Calu3 (cell line): ENCODE results near the gene TTC27. TPM values are rescaled to one million over a fixed set of nuclear protein-coding genes. Genes with fewer than 3 reads are reported as not detected.

ENCODE experiments used
- BruUV-seq: library from RNA; stranded (reverse); fragments of 400-500 nt; replicated peaks from 2 replicates; lab custom pipeline; 2021; lab: Mats Ljungman, UMichigan
- CTCF ChIA-PET: fragments of 300-600 bp; sonication (Branson Sonifier 250); formaldehyde crosslinking; loops from one replicate; lab custom pipeline; 2022; ENCODE audit warnings: antibody characterized with exemption; lab: Charles Lee
- DNase-seq: peaks from one replicate; pipeline ENCODE4 v3.0.0; 2022
- H3K27ac Mint-ChIP-seq: one replicate; pipeline ENCODE4 v1.8.0; 2022; ENCODE audit warnings: mixed read lengths; ENCODE audit not compliant: unreplicated experiment
- H3K27me3 Mint-ChIP-seq: one replicate; pipeline ENCODE4 v1.8.0; 2022; ENCODE audit warnings: mixed read lengths; ENCODE audit not compliant: unreplicated experiment
- H3K36me3 Mint-ChIP-seq: one replicate; pipeline ENCODE4 v1.8.0; 2022; ENCODE audit warnings: mild to moderate bottlenecking, moderate library complexity, mixed read lengths; ENCODE audit not compliant: insufficient read depth, unreplicated experiment
- H3K4me1 Mint-ChIP-seq: one replicate; pipeline ENCODE4 v1.8.0; 2022; ENCODE audit warnings: mild to moderate bottlenecking, low read depth, mixed read lengths; ENCODE audit not compliant: unreplicated experiment
- H3K4me3 Mint-ChIP-seq: one replicate; pipeline ENCODE4 v1.8.0; 2022; ENCODE audit warnings: mild to moderate bottlenecking, low read depth, moderate library complexity, mixed read lengths; ENCODE audit not compliant: unreplicated experiment
- H3K9me3 Mint-ChIP-seq: one replicate; pipeline ENCODE4 v1.8.0; 2022; ENCODE audit warnings: low read depth, mixed read lengths; ENCODE audit not compliant: unreplicated experiment
- CTCF ChIP-seq: fragments of 200-600 bp; IDR thresholded peaks from one replicate; pipeline ENCODE4 v1.8.0; 2022; ENCODE audit warnings: antibody characterized with exemption; ENCODE audit not compliant: unreplicated experiment
- intact Hi-C: fragments of 100-400 bp; cut with micrococcal nuclease; formaldehyde crosslinking; loops from one replicate; pipeline ENCODE4 v1.10.0; 2022; ENCODE audit not compliant: unreplicated experiment
- total RNA-seq: library from RNA; stranded (reverse); gene quantifications from 2 replicates; pipeline ENCODE4 v1.2.3, GENCODE V29; 2022

Gene TTC27
- total RNA-seq, 1 experiment from 2014 or later: 20.1 TPM

DNA sequence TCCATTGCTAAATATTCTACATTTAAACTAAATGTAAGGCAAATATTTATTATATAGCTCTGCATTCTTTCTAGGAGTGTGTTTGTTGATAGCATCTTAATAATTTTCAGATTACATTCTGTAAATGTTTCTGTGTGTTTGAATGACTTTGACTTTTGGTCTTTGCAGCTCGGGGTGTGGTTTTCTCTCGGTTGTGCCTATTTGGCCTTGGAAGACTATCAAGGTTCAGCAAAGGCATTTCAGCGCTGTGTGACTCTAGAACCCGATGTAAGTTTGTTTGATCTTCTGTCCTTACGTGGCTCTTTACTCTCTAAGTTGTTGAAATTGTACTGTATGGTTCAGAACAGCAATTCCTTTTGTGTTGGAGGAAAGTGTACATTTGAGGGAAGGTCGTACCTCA lies 149.9 kb downstream of the TTC27 start:
- Mint-ChIP-seq H3K4me3 (no peak overlapping the region), H3K36me3 (no peaks in the 10 kb centered on the region)
- intact Hi-C loops: no loop called here

GRCh38 chr2:32780961-32781360 lies 153.1 kb downstream of the TTC27 start:
- no peaks in the 10 kb centered on the region for H3K36me3 Mint-ChIP-seq
- H3K9me3 Mint-ChIP-seq: peaks cover 3% of the 10 kb centered on the region
- DNase-seq: no peak
- no peak for TF ChIP-seq CTCF
- H3K27ac Mint-ChIP-seq: no peak overlapping the region
- CTCF ChIA-PET: interaction anchor here (0.7 kb wide), 1 partner anchor 39 kb away, joined by 4 read pairs; no protein-coding TSS in a partner anchor
- H3K4me3 Mint-ChIP-seq: no peak overlapping the region
- BruUV-seq: no TSS peak
- H3K27me3 Mint-ChIP-seq: no peaks in the 10 kb centered on the region
- intact Hi-C loops: no loop called here
- H3K4me1 Mint-ChIP-seq: no peaks in the 10 kb centered on the region

More for the DNA sequence above, 149.9 kb downstream of the TTC27 start:
- Mint-ChIP-seq H3K27ac (no peak overlapping the region), H3K27me3 (no peaks in the 10 kb centered on the region), H3K4me1 (no peaks in the 10 kb centered on the region), H3K9me3 (peaks cover 3% of the 10 kb centered on the region)
- CTCF ChIA-PET: no interaction called here
- TF ChIP-seq CTCF: no peak
- no TSS peak for BruUV-seq
- no peak for DNase-seq

DNA sequence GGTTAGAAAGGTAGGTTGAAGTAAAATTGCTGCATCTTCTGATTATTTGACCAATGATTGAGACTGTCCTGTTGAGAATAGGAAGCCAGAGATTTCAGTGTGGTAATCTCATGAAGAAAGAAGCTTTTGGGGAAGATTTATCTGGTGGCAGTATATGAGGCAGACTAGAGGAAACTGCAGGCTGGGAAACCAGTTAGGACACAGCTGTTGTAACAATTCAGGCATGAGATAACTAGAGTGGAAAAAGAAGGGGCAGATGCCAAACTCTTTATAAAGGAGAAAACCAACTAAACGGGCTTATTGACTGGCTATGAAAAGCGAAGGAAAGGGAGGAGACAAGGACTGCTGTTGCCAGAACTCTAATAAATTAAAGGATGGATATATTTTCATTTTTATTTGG lies 155.6 kb downstream of the TTC27 start:
- peaks cover 3% of the 10 kb centered on the region for H3K9me3 Mint-ChIP-seq
- H3K4me3 Mint-ChIP-seq: no peak overlapping the region
- H3K27ac Mint-ChIP-seq: no peak overlapping the region
- H3K36me3 Mint-ChIP-seq: no peaks in the 10 kb centered on the region
- intact Hi-C loops: no loop called here
- TF ChIP-seq CTCF: no peak
- H3K27me3 Mint-ChIP-seq: no peaks in the 10 kb centered on the region
- DNase-seq: no peak
- CTCF ChIA-PET: no interaction called here
- BruUV-seq: no TSS peak
- H3K4me1 Mint-ChIP-seq: no peaks in the 10 kb centered on the region

DNA sequence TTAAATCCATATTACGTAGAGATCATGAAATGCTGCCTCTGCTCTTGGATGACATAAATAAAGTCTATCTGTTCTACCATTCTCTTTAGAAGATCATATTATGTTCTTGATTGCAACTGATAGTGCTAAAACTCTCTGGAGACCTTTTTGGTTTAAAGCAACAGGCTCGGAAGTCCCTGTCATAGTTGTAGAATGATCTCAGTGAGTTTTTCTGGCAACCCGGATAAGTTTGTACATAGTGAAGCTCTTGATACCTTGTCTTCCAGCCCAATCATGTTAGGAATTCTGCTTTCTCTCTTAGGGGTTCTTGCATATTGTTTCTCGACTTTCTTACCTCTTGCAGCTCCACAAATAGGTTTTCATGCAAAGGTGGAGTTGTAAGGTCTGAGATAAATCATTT lies 156.1 kb downstream of the TTC27 start:
- Mint-ChIP-seq H3K36me3 (no peaks in the 10 kb centered on the region), H3K27ac (no peak overlapping the region), H3K4me1 (no peaks in the 10 kb centered on the region), H3K9me3 (peaks cover 3% of the 10 kb centered on the region), H3K4me3 (no peak overlapping the region), H3K27me3 (no peaks in the 10 kb centered on the region)
- CTCF ChIA-PET: no interaction called here
- no TSS peak for BruUV-seq
- no peak for TF ChIP-seq CTCF
- intact Hi-C loops: no loop called here
- DNase-seq: no peak
